Adrenal gland (tissue), 12 donors: Measurements from ENCODE around the gene BMP8A. TPM values are rescaled to one million over a fixed set of nuclear protein-coding genes. Genes with fewer than 3 reads are reported as not detected.
"Not testable (repeated sequence)": the region's sequence is repeated elsewhere in the genome, so short reads cannot be mapped to it uniquely, and the experiment has no call there.

Source experiments
- DNase-seq, 7 donors: peaks; one replicate each; pipeline ENCODE4 v3.0.0-alpha.2; 2019 to 2020
- H3K27ac ChIP-seq, 5 donors: fragments of 200-600 bp; sonication (generic) in 4 of 5; 1 replicate in 3 of 5; 2 replicates in 2 of 5; pipeline versions ENCODE4 v1.5.1 to v1.8.0; 2016 to 2020; ENCODE audit warnings: mild to moderate bottlenecking in 1 of 5
- H3K27me3 ChIP-seq: fragments of 200-600 bp; 2 replicates; pipeline ENCODE4 v1.8.0; 2021
- H3K36me3 ChIP-seq, 2 donors: fragments of 200-600 bp; replicated peaks in 1 of 2; 1 replicate in 1 of 2; 2 replicates in 1 of 2; pipeline versions ENCODE4 v1.5.1 to v1.8.0; 2018 to 2022
- H3K4me1 ChIP-seq, 2 donors: fragments of 200-600 bp; replicated peaks in 1 of 2; 1 replicate in 1 of 2; 2 replicates in 1 of 2; pipeline versions ENCODE4 v1.5.1 to v1.8.0; 2018 to 2021
- H3K4me3 ChIP-seq, 4 donors: fragments of 200-600 bp; sonication (generic) in 3 of 4; one replicate each; pipeline ENCODE4 v1.5.1; 2016 to 2018
- H3K9me3 ChIP-seq, 3 donors: fragments of 200-600 bp; sonication (generic) in 1 of 3; replicated peaks in 1 of 3; 1 replicate in 2 of 3; 2 replicates in 1 of 3; pipeline versions ENCODE4 v1.5.1 to v1.8.0; 2016 to 2021
- POLR2A ChIP-seq, 2 donors: fragments of 450-650 bp; IDR thresholded peaks; one replicate each; pipeline ENCODE4 v1.6.1; 2017; ENCODE audit warnings: antibody characterized with exemption in 2 of 2, mild to moderate bottlenecking in 2 of 2, moderate library complexity in 1 of 2
- WGBS, 4 donors: extraction: QIAGEN DNeasy Blood & Tissue Kit in 2 of 4; methylation state at CpG; one replicate each; pipeline versions ENCODE4 v1.1.5 to v1.1.7; 2013 to 2017; 5-methylcytosine and 5-hydroxymethylcytosine counted together
- intact Hi-C, 2 donors: fragments of 100-400 bp; cut with DNase I; formaldehyde crosslinking; loops; one replicate each; pipeline versions ENCODE4 v1.14.1 to v1.15.0; 2022 to 2023
- polyA plus RNA-seq, 3 donors: library from polyadenylated mRNA; stranded (reverse); fragments of 200-250 nt in 2 of 3; fragments of 350-450 nt in 1 of 3; fragmentation: Illumina TruSeq in 1 of 3; extraction: RNeasy Lipid Tissue Mini Kit (QIAGEN cat#74804) in 1 of 3; gene quantifications; one replicate each; pipeline ENCODE4 v1.2.3, GENCODE V29; 2013 to 2014
- total RNA-seq, 9 donors: library from RNA; depleted of rRNA in 4 of 9; stranded (reverse); fragments of >200 nt in 4 of 9; fragments of 120-200 nt in 1 of 9; fragmentation: NEBNext Ultra II Directional in 1 of 9; extraction: Animal tissue kit (Norgen Biotek cat#: 25700) in 1 of 9; gene quantifications; one replicate each; pipeline versions ENCODE4 v1.1.0 to v1.2.4, GENCODE V29; 2013 to 2023
- TF ChIP-seq, protein P1 (sequence below), 6 experiments: fragments of 450-650 bp in 4 of 6; fragments of 200-600 bp in 2 of 6; sonication (generic) in 1 of 6; IDR thresholded peaks; 1 replicate in 5 of 6; 2 replicates in 1 of 6; pipeline versions ENCODE4 v1.5.1 to v1.8.0; 2016 to 2021; ENCODE audit warnings: antibody characterized with exemption in 6 of 6, mild to moderate bottlenecking in 2 of 6, moderate library complexity in 1 of 6
- donor health status: healthy with polysubstance abuse.
- donor health status: Bipolar disorder and iron deficiency.
- donor health status: DM: yes; HTN: yes; CAD: no.
- donor health status: DM: no; HTN: no; CAD: no.
- donor health status: DM: no; HTN: no; CAD: no.
- donor health status: DM: yes; HTN: yes; CAD: no.

Gene BMP8A
- total and polyA plus RNA-seq, 12 donors: 0.09 to 1.7 (median 0.55) TPM; not detected in 1

DNA sequence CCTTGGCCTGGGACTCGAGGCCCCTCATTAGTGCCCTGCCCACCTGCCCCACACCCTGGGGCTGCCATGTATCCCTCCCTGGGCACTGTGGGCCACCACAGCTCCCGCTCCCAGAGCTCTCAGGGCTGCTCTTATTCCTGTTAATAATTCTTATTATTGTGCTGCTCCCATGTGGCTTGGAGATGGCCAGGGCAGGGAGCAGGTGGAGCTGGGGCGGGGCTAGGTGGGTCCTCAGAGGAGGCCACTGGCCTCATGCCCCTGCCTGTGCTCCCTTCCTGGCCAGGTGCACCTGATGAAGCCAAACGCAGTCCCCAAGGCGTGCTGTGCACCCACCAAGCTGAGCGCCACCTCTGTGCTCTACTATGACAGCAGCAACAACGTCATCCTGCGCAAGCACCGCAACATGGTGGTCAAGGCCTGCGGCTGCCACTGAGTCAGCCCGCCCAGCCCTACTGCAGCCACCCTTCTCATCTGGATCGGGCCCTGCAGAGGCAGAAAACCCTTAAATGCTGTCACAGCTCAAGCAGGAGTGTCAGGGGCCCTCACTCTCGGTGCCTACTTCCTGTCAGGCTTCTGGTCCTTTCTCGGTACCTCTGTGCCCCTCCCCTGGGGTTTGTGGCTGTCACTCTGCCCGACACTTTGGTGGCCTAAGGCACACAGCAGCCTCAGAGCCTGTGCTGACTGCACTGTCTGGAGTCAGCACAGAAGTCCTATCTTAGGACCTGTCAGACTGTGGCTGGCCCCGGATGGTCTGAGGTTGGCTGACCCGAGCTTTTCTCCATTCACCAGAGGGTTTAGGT lies 34.1 kb downstream of the BMP8A start:
- no peak for DNase-seq
- intact Hi-C loops: no loop called here
- H3K36me3 ChIP-seq: peaks cover 0 to 37% of the 10 kb centered on the region in 2 donors
- WGBS, 4 donors: 88 to 97% (median 92%) methylated on average over 3 to 17 of the region's 17 CpGs
- no peak overlapping the region for H3K4me3 ChIP-seq
- H3K9me3 ChIP-seq: no peaks in the 10 kb centered on the region
- H3K27me3 ChIP-seq: no peaks in the 10 kb centered on the region
- H3K27ac ChIP-seq: no peak overlapping the region
- TF ChIP-seq POLR2A (IDR thresholded peaks at IDR 0.05): no peak
- TF ChIP-seq, protein P1, sequence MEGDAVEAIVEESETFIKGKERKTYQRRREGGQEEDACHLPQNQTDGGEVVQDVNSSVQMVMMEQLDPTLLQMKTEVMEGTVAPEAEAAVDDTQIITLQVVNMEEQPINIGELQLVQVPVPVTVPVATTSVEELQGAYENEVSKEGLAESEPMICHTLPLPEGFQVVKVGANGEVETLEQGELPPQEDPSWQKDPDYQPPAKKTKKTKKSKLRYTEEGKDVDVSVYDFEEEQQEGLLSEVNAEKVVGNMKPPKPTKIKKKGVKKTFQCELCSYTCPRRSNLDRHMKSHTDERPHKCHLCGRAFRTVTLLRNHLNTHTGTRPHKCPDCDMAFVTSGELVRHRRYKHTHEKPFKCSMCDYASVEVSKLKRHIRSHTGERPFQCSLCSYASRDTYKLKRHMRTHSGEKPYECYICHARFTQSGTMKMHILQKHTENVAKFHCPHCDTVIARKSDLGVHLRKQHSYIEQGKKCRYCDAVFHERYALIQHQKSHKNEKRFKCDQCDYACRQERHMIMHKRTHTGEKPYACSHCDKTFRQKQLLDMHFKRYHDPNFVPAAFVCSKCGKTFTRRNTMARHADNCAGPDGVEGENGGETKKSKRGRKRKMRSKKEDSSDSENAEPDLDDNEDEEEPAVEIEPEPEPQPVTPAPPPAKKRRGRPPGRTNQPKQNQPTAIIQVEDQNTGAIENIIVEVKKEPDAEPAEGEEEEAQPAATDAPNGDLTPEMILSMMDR (IDR thresholded peaks at IDR 0.05): no peak
- H3K4me1 ChIP-seq: no peaks in the 10 kb centered on the region

GRCh38 chr1:39526466-39527189 lies 35.2 kb downstream of the BMP8A start:
- H3K27me3 ChIP-seq: no peaks in the 10 kb centered on the region
- H3K9me3 ChIP-seq: no peaks in the 10 kb centered on the region
- WGBS, 4 donors: 95 to 97% (median 96%) methylated on average over 8 to 11 of the region's 11 CpGs
- H3K27ac ChIP-seq: no peak overlapping the region
- peaks cover 0 to 37% of the 10 kb centered on the region in 2 donors for H3K36me3 ChIP-seq
- no peaks in the 10 kb centered on the region for H3K4me1 ChIP-seq
- intact Hi-C loops: no loop called here
- no peak for TF ChIP-seq POLR2A (IDR thresholded peaks at IDR 0.05)
- TF ChIP-seq, protein P1 (IDR thresholded peaks at IDR 0.05): no peak
- DNase-seq: no peak
- H3K4me3 ChIP-seq: no peak overlapping the region

DNA sequence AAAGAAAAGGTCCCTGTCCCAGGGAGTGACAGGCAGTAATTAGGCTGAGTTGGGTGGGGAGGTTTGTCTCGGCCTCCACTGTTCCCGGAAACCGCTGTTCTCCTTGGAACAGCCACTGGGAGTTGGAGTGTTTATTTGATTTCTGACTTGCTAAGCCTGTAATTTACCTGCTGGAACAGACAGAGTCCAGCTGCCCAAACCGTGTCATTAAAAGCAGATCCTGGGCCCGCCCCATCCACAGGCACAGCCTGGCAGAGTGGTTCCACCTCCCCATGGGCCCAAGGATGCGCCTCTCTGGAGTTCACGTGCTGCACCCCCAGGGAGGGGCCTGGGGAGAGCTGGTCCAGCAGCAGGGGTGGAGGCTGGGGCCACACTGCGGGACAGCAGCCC lies 35.7 kb downstream of the BMP8A start:
- H3K9me3 ChIP-seq, intact Hi-C loops, H3K4me1 ChIP-seq, H3K4me3 ChIP-seq, H3K27ac ChIP-seq, H3K27me3 ChIP-seq, DNase-seq: not testable (repeated sequence)
- 96 to 100% (median 98%) methylated on average over 2 to 8 of the region's 8 CpGs for WGBS, 4 donors
- H3K36me3 ChIP-seq: peaks cover 0 to 37% of the 10 kb centered on the region in 2 donors

DNA sequence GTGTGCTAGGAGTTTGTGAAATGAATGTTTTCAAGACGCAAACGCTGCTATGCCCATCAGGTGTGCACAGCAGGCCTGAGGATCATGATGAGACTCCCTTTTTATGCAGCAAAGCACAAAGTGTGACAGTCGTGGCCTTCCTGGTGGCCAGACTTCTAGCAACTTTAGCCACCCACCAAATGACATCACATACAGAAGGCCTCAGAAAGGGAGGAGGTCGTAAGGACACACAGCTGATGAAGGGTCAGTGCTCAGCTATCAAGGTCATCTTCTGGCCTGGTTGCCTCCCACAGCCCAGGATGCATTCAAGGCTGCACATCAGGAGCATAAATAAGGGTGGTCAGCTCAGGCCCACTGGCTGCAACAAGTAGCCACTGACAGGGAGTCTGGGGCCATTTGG lies 36.6 kb downstream of the BMP8A start:
- H3K27me3 ChIP-seq: no peaks in the 10 kb centered on the region
- H3K4me3 ChIP-seq: no peak overlapping the region
- no peaks in the 10 kb centered on the region for H3K4me1 ChIP-seq
- H3K9me3 ChIP-seq: no peaks in the 10 kb centered on the region
- no peak for TF ChIP-seq POLR2A (IDR thresholded peaks at IDR 0.05)
- TF ChIP-seq, protein P1 (IDR thresholded peaks at IDR 0.05): no peak
- intact Hi-C loops: no loop called here
- no peak overlapping the region for H3K27ac ChIP-seq
- DNase-seq: no peak
- 70 to 86% (median 81%) methylated on average over 2 to 4 of the region's 4 CpGs for WGBS, 4 donors
- peaks cover 0 to 37% of the 10 kb centered on the region in 2 donors for H3K36me3 ChIP-seq
